H9 (cell line): Measurements from ENCODE around the gene SMS. TPM values are rescaled to one million over a fixed set of nuclear protein-coding genes. Genes with fewer than 3 reads are reported as not detected.

Experiments
- DNase-seq: peaks from one replicate; pipeline ENCODE4 v3.0.0-alpha.2; 2017
- H2AFZ ChIP-seq: one replicate; pipeline ENCODE4 v1.6.1; 2013; ENCODE audit warnings: mild to moderate bottlenecking, low read length, control low read depth, moderate library complexity
- H2AK5ac ChIP-seq: 2 replicates; pipeline ENCODE4 v1.6.1; 2013; ENCODE audit warnings: low read length, control low read depth, mixed read lengths; ENCODE audit not compliant: insufficient read length
- H2BK120ac ChIP-seq: one replicate; pipeline ENCODE4 v1.6.1; 2013; ENCODE audit warnings: low read depth, mild to moderate bottlenecking, low read length, control low read depth, inconsistent platforms; ENCODE audit not compliant: poor library complexity, severe bottlenecking
- H2BK12ac ChIP-seq: 2 replicates; pipeline ENCODE4 v1.6.1; 2013; ENCODE audit warnings: low read length, control low read depth, mixed read lengths, low read depth; ENCODE audit not compliant: insufficient read length
- H2BK15ac ChIP-seq: 2 replicates; pipeline ENCODE4 v1.6.1; 2013; ENCODE audit warnings: low read depth, low read length, control low read depth
- H2BK20ac ChIP-seq: one replicate; pipeline ENCODE4 v1.6.1; 2013; ENCODE audit warnings: low read depth, mild to moderate bottlenecking, low read length, control low read depth, inconsistent platforms; ENCODE audit not compliant: poor library complexity, severe bottlenecking
- H2BK5ac ChIP-seq: 2 replicates; pipeline ENCODE4 v1.6.1; 2013; ENCODE audit warnings: low read length, control low read depth, mixed read lengths; ENCODE audit not compliant: insufficient read length
- H3K14ac ChIP-seq: 2 replicates; pipeline ENCODE4 v1.6.1; 2013; ENCODE audit warnings: low read length, control low read depth; ENCODE audit not compliant: insufficient read depth
- H3K18ac ChIP-seq: 2 replicates; pipeline ENCODE4 v1.6.1; 2013; ENCODE audit warnings: low read depth, mild to moderate bottlenecking, mixed read lengths, low read length, control low read depth; ENCODE audit not compliant: insufficient read length
- H3K23ac ChIP-seq: 2 replicates; pipeline ENCODE4 v1.6.1; 2013; ENCODE audit warnings: low read length, control low read depth, mixed read lengths, low read depth; ENCODE audit not compliant: insufficient read length
- H3K23me2 ChIP-seq: 2 replicates; pipeline ENCODE4 v1.6.1; 2013; ENCODE audit warnings: low read depth, mild to moderate bottlenecking, mixed read lengths, low read length, control low read depth; ENCODE audit not compliant: insufficient read length, poor library complexity, severe bottlenecking
- H3K27ac ChIP-seq: 2 replicates; pipeline ENCODE4 v1.5.1; 2013; ENCODE audit warnings: low read length, control low read depth, mixed read lengths, low read depth; ENCODE audit not compliant: insufficient read length
- H3K27me3 ChIP-seq: 2 replicates; pipeline ENCODE4 v1.6.1; 2013; ENCODE audit warnings: low read length, control low read depth, inconsistent platforms; ENCODE audit not compliant: insufficient read depth
- H3K4ac ChIP-seq: 2 replicates; pipeline ENCODE4 v1.6.1; 2013; ENCODE audit warnings: low read depth, mild to moderate bottlenecking, control low read depth, inconsistent platforms, low read length, moderate library complexity
- H3K4me1 ChIP-seq: 2 replicates; pipeline ENCODE4 v1.6.1; 2013; ENCODE audit warnings: low read length, control low read depth, inconsistent platforms; ENCODE audit not compliant: insufficient read depth
- H3K4me2 ChIP-seq: 2 replicates; pipeline ENCODE4 v1.6.1; 2013; ENCODE audit warnings: low read length, control low read depth, mixed read lengths; ENCODE audit not compliant: insufficient read length, insufficient read depth
- H3K56ac ChIP-seq: 2 replicates; pipeline ENCODE4 v1.6.1; 2013; ENCODE audit warnings: low read depth, mild to moderate bottlenecking, mixed read lengths, low read length, control low read depth; ENCODE audit not compliant: insufficient read length
- H3K79me1 ChIP-seq: 2 replicates; pipeline ENCODE4 v1.6.1; 2013; ENCODE audit warnings: low read depth, mild to moderate bottlenecking, moderate library complexity, low read length, control low read depth, inconsistent platforms; ENCODE audit not compliant: insufficient read depth, poor library complexity, severe bottlenecking
- H3K79me2 ChIP-seq: 2 replicates; pipeline ENCODE4 v1.6.1; 2013; ENCODE audit warnings: low read length, control low read depth, inconsistent platforms; ENCODE audit not compliant: insufficient read depth
- H3K9ac ChIP-seq: 2 replicates; pipeline ENCODE4 v1.6.1; 2013; ENCODE audit warnings: low read length, control low read depth, mixed read lengths; ENCODE audit not compliant: insufficient read length; ENCODE audit errors: extremely low read depth
- H3K9me3 ChIP-seq: one replicate; pipeline ENCODE4 v1.6.1; 2013; ENCODE audit warnings: low read depth, low read length, inconsistent platforms; ENCODE audit not compliant: control insufficient read depth
- H3T11ph ChIP-seq: one replicate; pipeline ENCODE4 v1.6.1; 2013; ENCODE audit warnings: mild to moderate bottlenecking, low read length, control low read depth, inconsistent platforms
- H4K20me1 ChIP-seq: one replicate; pipeline ENCODE4 v1.6.1; 2013; ENCODE audit not compliant: control insufficient read depth, insufficient read length, insufficient read depth
- H4K5ac ChIP-seq: 2 replicates; pipeline ENCODE4 v1.6.1; 2013; ENCODE audit warnings: low read depth, mild to moderate bottlenecking, mixed read lengths, low read length, control low read depth; ENCODE audit not compliant: insufficient read length
- H4K8ac ChIP-seq: replicated peaks from 2 replicates; pipeline ENCODE4 v1.6.1; 2013; ENCODE audit warnings: low read length, control low read depth, mixed read lengths, low read depth; ENCODE audit not compliant: insufficient read length
- H4K91ac ChIP-seq: 2 replicates; pipeline ENCODE4 v1.6.1; 2013; ENCODE audit warnings: low read depth, mild to moderate bottlenecking, moderate library complexity, mixed read lengths, low read length, control low read depth; ENCODE audit not compliant: insufficient read length
- H3K27ac Mint-ChIP-seq, 3 experiments: 2 replicates in 2 of 3; 3 replicates in 1 of 3; pipeline ENCODE4 v1.8.0; 2020 to 2021; ENCODE audit warnings: mixed read lengths in 3 of 3, mild to moderate bottlenecking in 1 of 3, moderate library complexity in 1 of 3
- H3K27me3 Mint-ChIP-seq: 2 replicates; pipeline ENCODE4 v1.8.0; 2021; ENCODE audit warnings: low read depth, mild to moderate bottlenecking, moderate library complexity, mixed read lengths
- H3K36me3 Mint-ChIP-seq, 3 experiments: 2 replicates in 2 of 3; 3 replicates in 1 of 3; pipeline ENCODE4 v1.8.0; 2020 to 2021; ENCODE audit warnings: low read depth in 3 of 3, mixed read lengths in 3 of 3; ENCODE audit not compliant: insufficient read depth in 1 of 3
- H3K4me1 Mint-ChIP-seq, 2 experiments: 2 replicates each; pipeline ENCODE4 v1.8.0; 2020; ENCODE audit warnings: mixed read lengths in 2 of 2
- H3K4me3 Mint-ChIP-seq, 2 experiments: 2 replicates in 1 of 2; 3 replicates in 1 of 2; pipeline ENCODE4 v1.8.0; 2020 to 2021; ENCODE audit warnings: mild to moderate bottlenecking in 2 of 2, mixed read lengths in 2 of 2, moderate library complexity in 1 of 2
- H3K9me3 Mint-ChIP-seq, 2 experiments: 2 replicates in 1 of 2; 3 replicates in 1 of 2; pipeline ENCODE4 v1.8.0; 2020; ENCODE audit warnings: mild to moderate bottlenecking in 2 of 2, mixed read lengths in 2 of 2, moderate library complexity in 1 of 2
- CTCF ChIP-seq: fragments of 200-600 bp; sonication (generic); conservative IDR thresholded peaks from 3 replicates; pipeline ENCODE4 v1.8.0; 2021; ENCODE audit warnings: antibody characterized with exemption, mild to moderate bottlenecking
- WGBS: extraction: QIAGEN DNeasy Blood & Tissue Kit; methylation state at CpG from one replicate; pipeline ENCODE4 v1.1.7; 2013; ENCODE audit warnings: missing lambda C conversion rate, low lambda C conversion rate, mixed read lengths; ENCODE audit not compliant: insufficient read length; ENCODE audit errors: extremely low coverage; 5-methylcytosine and 5-hydroxymethylcytosine counted together
- total RNA-seq: library from RNA; stranded (reverse); gene quantifications from 2 replicates; pipeline ENCODE4 v1.2.1, GENCODE V29; 2021

SMS gene
- total RNA-seq, 1 experiment from 2014 or later, result 415 TPM

GRCh38 chrX:22040184-22040583, 99.7 kb downstream of the SMS start:
- H3K36me3 Mint-ChIP-seq, result no peaks in the 10 kb centered on the region
- no peak overlapping the region for H2BK120ac ChIP-seq
- no peak overlapping the region for H3K18ac ChIP-seq
- H3K27ac ChIP-seq, result no peak overlapping the region
- H3K9me3 ChIP-seq, result no peaks in the 10 kb centered on the region
- H3K27me3 Mint-ChIP-seq, result peaks cover 1% of the 10 kb centered on the region; the same call in 1 of the 2 replicates
- no peak overlapping the region for H3K27ac Mint-ChIP-seq
- no peak overlapping the region for H3K56ac ChIP-seq
- no peak overlapping the region for H3K4me3 Mint-ChIP-seq
- H4K5ac ChIP-seq, result no peak overlapping the region
- no peak overlapping the region for H2AK5ac ChIP-seq
- no peak overlapping the region for H3K9ac ChIP-seq
- no peaks in the 10 kb centered on the region for H3K79me2 ChIP-seq
- H3T11ph ChIP-seq, result no peak overlapping the region
- WGBS, result no CpG with 5 or more reads among the region's 2 CpGs
- H3K23ac ChIP-seq, result no peak overlapping the region
- no peak overlapping the region for H2BK20ac ChIP-seq
- no peak overlapping the region for H3K4me2 ChIP-seq
- H2AFZ ChIP-seq, result no peak overlapping the region
- H2BK5ac ChIP-seq, result no peak overlapping the region
- no peak for DNase-seq
- H4K20me1 ChIP-seq, result no peaks in the 10 kb centered on the region
- H3K79me1 ChIP-seq, result no peaks in the 10 kb centered on the region
- no peak overlapping the region for H3K4ac ChIP-seq
- no peak for TF ChIP-seq CTCF
- no peak overlapping the region for H4K8ac ChIP-seq
- no peaks in the 10 kb centered on the region for H3K23me2 ChIP-seq
- peaks cover 26 to 32% of the 10 kb centered on the region in 2 experiments for H3K4me1 Mint-ChIP-seq
- peaks cover 5 to 30% of the 10 kb centered on the region in 2 experiments; a peak in 4 of 5 replicates for H3K9me3 Mint-ChIP-seq
- no peak overlapping the region for H2BK12ac ChIP-seq
- H3K4me1 ChIP-seq, result peaks cover 3% of the 10 kb centered on the region; the same call in 1 of the 2 replicates
- no peak overlapping the region for H4K91ac ChIP-seq
- H3K27me3 ChIP-seq, result no peaks in the 10 kb centered on the region
- no peak overlapping the region for H3K14ac ChIP-seq
- no peak overlapping the region for H2BK15ac ChIP-seq
